Mesenchymal stem cell (in vitro differentiated cells and primary cell): ENCODE measurements around the gene KRT27.

Experiments used
- DNase-seq: peaks from one replicate; pipeline ENCODE4 v3.0.0-alpha.2; 2013
- H2AFZ ChIP-seq: one replicate; pipeline ENCODE4 v1.6.1; 2013; ENCODE audit warnings: low read depth, mild to moderate bottlenecking, control low read depth, inconsistent platforms, low read length, moderate library complexity
- H2AK5ac ChIP-seq: 2 replicates; pipeline ENCODE4 v1.6.1; 2013; ENCODE audit warnings: low read length, moderate library complexity, mild to moderate bottlenecking, inconsistent platforms; ENCODE audit not compliant: severe bottlenecking
- H2BK120ac ChIP-seq: one replicate; pipeline ENCODE4 v1.6.1; 2013; ENCODE audit warnings: low read depth, mild to moderate bottlenecking, inconsistent platforms, low read length, moderate library complexity
- H2BK12ac ChIP-seq, 2 experiments: one replicate each; pipeline ENCODE4 v1.6.1; 2013; ENCODE audit warnings: inconsistent platforms in 2 of 2, low read length in 2 of 2, mild to moderate bottlenecking in 2 of 2, moderate library complexity in 2 of 2, control low read depth in 1 of 2
- H2BK15ac ChIP-seq: one replicate; pipeline ENCODE4 v1.6.1; 2013; ENCODE audit warnings: mild to moderate bottlenecking, low read depth, inconsistent platforms; ENCODE audit not compliant: poor library complexity, severe bottlenecking
- H2BK5ac ChIP-seq: 2 replicates; pipeline ENCODE4 v1.6.1; 2013; ENCODE audit warnings: low read depth, mild to moderate bottlenecking, low read length, control low read depth, inconsistent platforms; ENCODE audit not compliant: poor library complexity, severe bottlenecking
- H3K14ac ChIP-seq, 2 experiments: one replicate each; pipeline ENCODE4 v1.6.1; 2013; ENCODE audit warnings: inconsistent platforms in 2 of 2, low read length in 2 of 2, control low read depth in 1 of 2, mild to moderate bottlenecking in 1 of 2, moderate library complexity in 1 of 2
- H3K18ac ChIP-seq, 2 experiments: one replicate each; pipeline ENCODE4 v1.6.1; 2013; ENCODE audit warnings: inconsistent platforms in 2 of 2, low read length in 2 of 2, control low read depth in 1 of 2, low read depth in 1 of 2, mild to moderate bottlenecking in 1 of 2
- H3K23ac ChIP-seq, 2 experiments: one replicate each; pipeline ENCODE4 v1.6.1; 2013; ENCODE audit warnings: inconsistent platforms in 2 of 2, low read length in 2 of 2, mild to moderate bottlenecking in 2 of 2, moderate library complexity in 2 of 2, control low read depth in 1 of 2
- H3K27ac ChIP-seq: 2 replicates; pipeline ENCODE4 v1.5.1; 2013; ENCODE audit warnings: mild to moderate bottlenecking, moderate library complexity, low read length, control low read depth, inconsistent platforms; ENCODE audit not compliant: poor library complexity, severe bottlenecking
- H3K27me3 ChIP-seq, 2 experiments: 2 replicates each; pipeline versions ENCODE4 v1.6.1 to v1.7.0; 2013; ENCODE audit warnings: low read length in 2 of 2, mild to moderate bottlenecking in 2 of 2, moderate library complexity in 2 of 2, control low read depth in 1 of 2, inconsistent platforms in 1 of 2; ENCODE audit not compliant: control insufficient read depth in 1 of 2, insufficient read depth in 1 of 2
- H3K36me3 ChIP-seq, 2 experiments: 2 replicates each; pipeline versions ENCODE4 v1.6.1 to v1.7.0; 2013; ENCODE audit warnings: low read length in 2 of 2, control low read depth in 1 of 2, inconsistent platforms in 1 of 2, low read depth in 1 of 2, mild to moderate bottlenecking in 1 of 2; ENCODE audit not compliant: insufficient read depth in 2 of 2, control insufficient read depth in 1 of 2
- H3K4ac ChIP-seq, 2 experiments: one replicate each; pipeline ENCODE4 v1.6.1; 2013; ENCODE audit warnings: inconsistent platforms in 2 of 2, low read length in 2 of 2, mild to moderate bottlenecking in 2 of 2, moderate library complexity in 2 of 2, control low read depth in 1 of 2, low read depth in 1 of 2
- H3K4me1 ChIP-seq: 2 replicates; pipeline ENCODE4 v1.6.1; 2013; ENCODE audit warnings: low read depth, low read length, control low read depth; ENCODE audit not compliant: control insufficient read depth, insufficient read depth
- H3K4me2 ChIP-seq: 2 replicates; pipeline ENCODE4 v1.6.1; 2013; ENCODE audit warnings: low read length, mild to moderate bottlenecking, inconsistent platforms; ENCODE audit not compliant: poor library complexity, severe bottlenecking
- H3K4me3 ChIP-seq, 2 experiments: 2 replicates each; pipeline versions ENCODE4 v1.5.1 to v1.7.0; 2013; ENCODE audit warnings: low read length in 2 of 2, mild to moderate bottlenecking in 2 of 2, control low read depth in 1 of 2, low read depth in 1 of 2; ENCODE audit not compliant: insufficient read depth in 1 of 2
- H3K79me1 ChIP-seq: replicated peaks from 2 replicates; pipeline ENCODE4 v1.6.1; 2013; ENCODE audit warnings: mild to moderate bottlenecking, control low read depth, low read length, inconsistent platforms; ENCODE audit not compliant: poor library complexity, severe bottlenecking
- H3K9ac ChIP-seq: 2 replicates; pipeline ENCODE4 v1.7.0; 2013; ENCODE audit warnings: mild to moderate bottlenecking, low read length, moderate library complexity
- H3K9me3 ChIP-seq: 2 replicates; pipeline ENCODE4 v1.7.0; 2013; ENCODE audit warnings: mild to moderate bottlenecking, low read length; ENCODE audit not compliant: control insufficient read depth
- H4K8ac ChIP-seq: one replicate; pipeline ENCODE4 v1.6.1; 2013; ENCODE audit warnings: inconsistent platforms, mild to moderate bottlenecking, low read length, moderate library complexity
- H4K91ac ChIP-seq: one replicate; pipeline ENCODE4 v1.6.1; 2013; ENCODE audit warnings: mild to moderate bottlenecking, low read length, inconsistent platforms
- WGBS: methylation state at CpG from one replicate; pipeline ENCODE4 v1.1.7; 2013; ENCODE audit warnings: mixed read lengths; 5-methylcytosine and 5-hydroxymethylcytosine counted together

Gene KRT27

DNA sequence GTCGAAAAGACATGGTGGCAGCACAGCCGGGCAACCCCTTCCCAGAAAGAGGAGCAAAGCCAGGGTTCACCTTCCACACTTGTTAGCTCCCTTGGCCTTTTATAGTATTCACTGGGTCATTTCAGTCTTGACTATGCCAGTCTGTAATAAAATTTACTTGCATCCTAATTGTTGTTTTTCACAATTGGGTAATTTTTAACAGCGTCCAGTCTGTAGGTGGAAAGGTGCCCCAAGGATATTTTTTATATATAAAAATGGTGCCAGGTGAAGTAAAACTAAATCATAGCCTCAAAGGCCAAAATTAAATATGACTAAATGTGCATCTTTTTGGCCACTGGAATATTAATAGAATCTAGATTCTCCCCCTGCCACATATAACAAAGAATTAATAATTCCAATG, 10.2 kb downstream of the KRT27 start, which contains the start of gene KRT26:
KRT26 (minus strand) TSS at position 101 of the 400 bp plus-strand sequence; CDS start at position 13, 88 bp downstream.
- Histone ChIP-seq H2BK120ac (no peak within 1 kb of the TSS), H2BK15ac (no peak within 1 kb of the TSS), H2AFZ (no peak within 1 kb of the TSS), H2BK5ac (no peak within 1 kb of the TSS), H3K79me1 (no peaks in the 10 kb centered on the region), H2BK12ac (no peak within 1 kb of the TSS), H3K27me3 (peaks cover 3 to 19% of the 10 kb centered on the region in 2 experiments), H3K9ac (no peak within 1 kb of the TSS), H3K4me1 (no peaks in the 10 kb centered on the region), H3K4me2 (no peak within 1 kb of the TSS), H3K18ac (no peak within 1 kb of the TSS), H4K91ac (no peak within 1 kb of the TSS), H3K23ac (no peak within 1 kb of the TSS), H3K27ac (no peak within 1 kb of the TSS), H3K14ac (no peak within 1 kb of the TSS), H4K8ac (no peak within 1 kb of the TSS), H2AK5ac (no peak within 1 kb of the TSS), H3K4me3 (no peak within 1 kb of the TSS), H3K36me3 (no peaks in the 10 kb centered on the region), H3K4ac (no peak within 1 kb of the TSS), H3K9me3 (no peaks in the 10 kb centered on the region)
- DNase-seq = no peak
- 70% methylated on average over 2 of the region's 3 CpGs for WGBS

DNA sequence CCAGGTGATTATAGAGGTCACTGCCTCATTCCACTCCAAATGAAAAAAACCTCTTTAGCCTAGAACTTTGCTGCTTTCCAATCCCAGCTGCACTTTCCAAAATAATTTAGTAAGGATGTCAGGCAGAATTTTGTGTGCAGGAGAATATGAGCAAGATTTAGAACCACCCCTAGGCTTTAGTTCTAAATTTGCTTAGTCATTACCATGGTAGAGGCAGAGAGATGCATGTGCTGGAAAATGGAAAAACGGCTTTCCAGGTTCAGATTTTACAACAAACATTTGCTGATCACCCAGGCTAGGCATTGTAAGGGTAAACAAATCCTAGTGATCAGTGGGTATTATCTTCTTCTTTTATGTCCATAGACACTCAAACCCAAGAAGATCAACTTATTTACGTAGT, 16.7 kb downstream of the KRT27 start:
- Histone ChIP-seq H3K27me3 (peaks cover 0 to 4% of the 10 kb centered on the region in 2 experiments), H3K9me3 (peaks cover 49% of the 10 kb centered on the region), H3K36me3 (no peaks in the 10 kb centered on the region), H2BK15ac (no peak overlapping the region), H3K4ac (no peak overlapping the region), H4K91ac (no peak overlapping the region), H4K8ac (no peak overlapping the region), H2BK12ac (no peak overlapping the region), H3K18ac (no peak overlapping the region), H3K9ac (no peak overlapping the region), H3K4me2 (no peak overlapping the region), H3K27ac (no peak overlapping the region), H2AFZ (no peak overlapping the region), H2BK120ac (no peak overlapping the region), H3K79me1 (no peaks in the 10 kb centered on the region), H3K4me1 (no peaks in the 10 kb centered on the region), H3K4me3 (no peak overlapping the region), H3K14ac (no peak overlapping the region), H2AK5ac (no peak overlapping the region), H2BK5ac (no peak overlapping the region), H3K23ac (no peak overlapping the region)
- DNase-seq = no peak
- 80% methylated on average over 1 of the region's 2 CpGs for WGBS

DNA sequence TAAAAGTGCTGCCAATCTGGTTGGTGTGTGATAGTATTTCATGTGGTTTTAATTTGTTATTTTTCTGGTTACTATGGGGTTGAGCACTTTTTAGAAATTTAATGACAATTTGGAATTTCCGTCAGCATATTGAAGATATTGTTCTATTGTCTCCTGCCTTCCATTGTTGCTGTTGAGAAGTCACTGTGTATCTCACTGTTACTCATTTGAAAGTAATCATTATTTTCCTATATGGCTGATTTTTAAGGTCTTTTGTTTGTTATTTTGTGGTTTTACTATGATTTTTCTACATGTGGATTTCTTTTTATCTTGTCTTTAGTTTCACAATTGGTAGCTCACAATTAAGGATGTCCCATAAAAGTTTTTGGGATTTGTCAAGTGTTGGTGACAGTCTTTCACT, 18.6 kb downstream of the KRT27 start:
- Histone ChIP-seq H3K18ac (no peak overlapping the region), H3K36me3 (no peaks in the 10 kb centered on the region), H2BK120ac (no peak overlapping the region), H3K27ac (no peak overlapping the region), H3K23ac (no peak overlapping the region), H4K91ac (no peak overlapping the region), H3K9ac (no peak overlapping the region), H3K9me3 (peaks cover 68% of the 10 kb centered on the region), H2AFZ (no peak overlapping the region), H3K4ac (no peak overlapping the region), H2BK15ac (no peak overlapping the region), H3K27me3 (no peaks in the 10 kb centered on the region), H3K4me3 (no peak overlapping the region), H2BK12ac (no peak overlapping the region), H3K4me2 (no peak overlapping the region), H4K8ac (no peak overlapping the region), H2AK5ac (no peak overlapping the region), H3K79me1 (no peaks in the 10 kb centered on the region), H2BK5ac (no peak overlapping the region), H3K4me1 (no peaks in the 10 kb centered on the region), H3K14ac (no peak overlapping the region)
- DNase-seq = no peak
- WGBS = no CpG with 5 or more reads among the region's 1 CpG

- Histone ChIP-seq H3K23ac (no peak overlapping the region), H3K4me3 (no peak overlapping the region), H3K9me3 (peaks cover 76% of the 10 kb centered on the region), H2AFZ (no peak overlapping the region), H2BK15ac (no peak overlapping the region), H3K79me1 (no peaks in the 10 kb centered on the region), H3K4me1 (no peaks in the 10 kb centered on the region), H2BK5ac (no peak overlapping the region), H4K91ac (no peak overlapping the region), H2BK12ac (no peak overlapping the region), H2AK5ac (no peak overlapping the region), H3K18ac (no peak overlapping the region), H3K4me2 (no peak overlapping the region), H2BK120ac (no peak overlapping the region), H3K9ac (no peak overlapping the region), H4K8ac (no peak overlapping the region), H3K4ac (no peak overlapping the region), H3K27ac (no peak overlapping the region), H3K27me3 (no peaks in the 10 kb centered on the region), H3K36me3 (no peaks in the 10 kb centered on the region), H3K14ac (no peak overlapping the region)
- no peak for DNase-seq
- WGBS = no CpG with 5 or more reads among the region's 1 CpG
Measured at GRCh38 chr17:40760105-40761016, 22.0 kb downstream of the KRT27 start.
